Measurements from ENCODE around the gene GNA12. TPM values are rescaled to one million over a fixed set of nuclear protein-coding genes. Genes with fewer than 3 reads are reported as not detected.
"Not testable (repeated sequence)": the region's sequence is repeated elsewhere in the genome, so short reads cannot be mapped to it uniquely, and the experiment has no call there.

Gene GNA12
- total RNA-seq, 1 donor from 2014 or later: 43.0 TPM

DNA sequence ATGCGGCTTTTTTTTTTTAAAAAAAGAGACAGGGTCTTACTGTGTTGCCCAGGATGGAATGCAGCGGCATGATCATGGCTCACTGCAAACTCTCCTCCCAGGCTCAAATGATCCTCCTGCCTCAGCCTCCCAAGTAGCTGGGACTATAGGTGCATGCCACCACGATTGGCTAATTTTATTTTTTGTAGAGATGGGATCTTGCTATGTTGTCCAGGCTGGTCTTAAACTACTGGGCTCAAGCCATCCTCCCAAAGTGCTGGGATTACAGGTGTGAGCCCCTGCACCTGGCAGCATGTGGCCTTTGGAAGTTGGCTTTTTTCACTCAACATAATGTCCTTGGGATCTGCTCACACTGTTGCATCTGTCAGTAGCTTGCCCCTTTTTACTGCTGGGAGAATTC, 91.0 kb downstream of the GNA12 start:
- H3K4me1 ChIP-seq: peaks cover 25% of the 10 kb centered on the region
- H3K4me3 ChIP-seq: no peak overlapping the region
- no peak overlapping the region for H3K27ac ChIP-seq (replicated peaks)
- no peaks in the 10 kb centered on the region for H3K36me3 ChIP-seq
- no peak for DNase-seq
- intact Hi-C loops (cut with micrococcal nuclease): no loop called here
- H3K27me3 ChIP-seq (ENCODE audit: low read depth): no peaks in the 10 kb centered on the region
- no peak for TF ChIP-seq CTCF (IDR thresholded peaks at IDR 0.05; ENCODE audit: borderline replicate concordance)
- H3K9me3 ChIP-seq (replicated peaks): no peaks in the 10 kb centered on the region

- Histone ChIP-seq H3K9me3 (replicated peaks) (no peaks in the 10 kb centered on the region), H3K4me1 (peaks cover 8% of the 10 kb centered on the region), H3K27me3 (ENCODE audit: low read depth) (no peaks in the 10 kb centered on the region), H3K4me3 (no peak overlapping the region), H3K36me3 (no peaks in the 10 kb centered on the region), H3K27ac (replicated peaks) (peak overlapping the region; percentile 5)
- intact Hi-C loops (cut with micrococcal nuclease): no loop called here
- no peak for DNase-seq
- no peak for TF ChIP-seq CTCF (IDR thresholded peaks at IDR 0.05; ENCODE audit: borderline replicate concordance)
Observed at GRCh38 chr7:2751086-2751485, 93.0 kb downstream of the GNA12 start.

DNA sequence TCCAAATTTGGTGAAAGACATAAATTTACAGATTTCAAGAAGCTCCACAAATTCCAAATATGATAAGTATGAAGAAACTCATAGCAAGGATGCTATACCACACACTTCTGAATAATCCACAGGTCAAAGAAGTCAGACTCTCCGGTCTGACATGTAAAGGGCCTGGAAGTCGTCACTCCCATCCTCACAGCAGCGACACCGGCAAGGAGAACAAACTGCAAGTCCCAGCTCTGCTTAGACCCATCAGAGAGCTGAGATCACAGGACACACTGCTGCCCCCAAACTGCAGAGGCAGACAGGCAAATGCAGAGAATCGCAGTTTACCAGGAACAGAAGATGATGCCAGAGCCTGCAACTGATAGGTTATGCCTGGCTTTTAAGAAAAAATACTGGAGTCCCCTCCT, 94.1 kb downstream of the GNA12 start:
- H3K27me3 ChIP-seq (ENCODE audit: low read depth): no peaks in the 10 kb centered on the region
- intact Hi-C loops (cut with micrococcal nuclease): no loop called here
- DNase-seq: no peak
- no peak overlapping the region for H3K27ac ChIP-seq (replicated peaks)
- H3K9me3 ChIP-seq (replicated peaks): no peaks in the 10 kb centered on the region
- TF ChIP-seq CTCF (IDR thresholded peaks at IDR 0.05; ENCODE audit: borderline replicate concordance): no peak
- peaks cover 8% of the 10 kb centered on the region for H3K4me1 ChIP-seq
- H3K36me3 ChIP-seq: no peaks in the 10 kb centered on the region
- H3K4me3 ChIP-seq: no peak overlapping the region

- H3K27me3 ChIP-seq (ENCODE audit: low read depth); H3K9me3 ChIP-seq (replicated peaks); H3K27ac ChIP-seq (replicated peaks); H3K4me1 ChIP-seq; H3K4me3 ChIP-seq; DNase-seq; H3K36me3 ChIP-seq; intact Hi-C loops (cut with micrococcal nuclease): not testable (repeated sequence)
Observed at GRCh38 chr7:2748684-2749083, 95.4 kb downstream of the GNA12 start.

GRCh38 chr7:2743523-2744185, 100.5 kb downstream of the GNA12 start:
- DNase-seq; H3K4me3 ChIP-seq; intact Hi-C loops (cut with micrococcal nuclease); H3K27ac ChIP-seq (replicated peaks); H3K27me3 ChIP-seq (ENCODE audit: low read depth); H3K36me3 ChIP-seq; H3K9me3 ChIP-seq (replicated peaks): not testable (repeated sequence)
- peaks cover 19% of the 10 kb centered on the region for H3K4me1 ChIP-seq

- Histone ChIP-seq H3K36me3 (no peaks in the 10 kb centered on the region), H3K4me3 (no peak overlapping the region), H3K27ac (replicated peaks) (peak overlapping the region; percentile 54), H3K27me3 (ENCODE audit: low read depth) (no peaks in the 10 kb centered on the region), H3K9me3 (replicated peaks) (peaks cover 1% of the 10 kb centered on the region), H3K4me1 (peaks cover 64% of the 10 kb centered on the region)
- TF ChIP-seq CTCF (IDR thresholded peaks at IDR 0.05; ENCODE audit: borderline replicate concordance): no peak
- no peak for DNase-seq
- intact Hi-C loops (cut with micrococcal nuclease): no loop called here
Observed at GRCh38 chr7:2738766-2739549, 105.2 kb downstream of the GNA12 start.
